Keratinocyte (primary cell): ENCODE results near the gene DTX3L. TPM values are rescaled to one million over a fixed set of nuclear protein-coding genes. Genes with fewer than 3 reads are reported as not detected.

Source experiments
- DNase-seq: peaks from one replicate; pipeline ENCODE4 v3.0.0-alpha.2; 2011; ENCODE audit warnings: low read depth, missing footprints, low spot score
- FAIRE-seq: peaks from 2 replicates; lab custom pipeline; 2011; peaks lifted over from hg19 to GRCh38; lab: Jason Lieb, UNC
- H2AFZ ChIP-seq: 2 replicates; pipeline ENCODE4 v1.6.0; 2012; ENCODE audit warnings: low read length, control low read depth, inconsistent platforms; ENCODE audit not compliant: control insufficient read depth
- H3K27ac ChIP-seq: 2 replicates; pipeline ENCODE4 v1.5.1; 2011; ENCODE audit warnings: low read length; ENCODE audit not compliant: control insufficient read depth, insufficient read depth
- H3K27me3 ChIP-seq: 3 replicates; pipeline ENCODE4 v1.6.0; 2011; ENCODE audit warnings: low read length; ENCODE audit not compliant: control insufficient read depth, insufficient read depth; ENCODE audit errors: extremely low read depth
- H3K36me3 ChIP-seq, 2 experiments: 2 replicates in 1 of 2; 3 replicates in 1 of 2; pipeline ENCODE4 v1.5.1; 2011; ENCODE audit warnings: low read length in 2 of 2, mild to moderate bottlenecking in 1 of 2; ENCODE audit not compliant: control insufficient read depth in 2 of 2, insufficient read depth in 2 of 2; ENCODE audit errors: extremely low read depth in 1 of 2
- H3K4me1 ChIP-seq: 3 replicates; pipeline ENCODE4 v1.5.1; 2011; ENCODE audit warnings: low read length; ENCODE audit not compliant: control insufficient read depth, insufficient read depth; ENCODE audit errors: extremely low read depth
- H3K4me2 ChIP-seq: 3 replicates; pipeline ENCODE4 v1.6.0; 2011; ENCODE audit warnings: low read depth, low read length; ENCODE audit not compliant: control insufficient read depth, insufficient read depth; ENCODE audit errors: extremely low read depth
- H3K4me3 ChIP-seq, 3 experiments: fragments of 200-600 bp in 1 of 3; sonication (generic) in 1 of 3; 2 replicates in 2 of 3; 3 replicates in 1 of 3; pipeline ENCODE4 v1.5.1; 2011 to 2016; ENCODE audit warnings: low read length in 3 of 3, mild to moderate bottlenecking in 3 of 3, control low read depth in 2 of 3, inconsistent platforms in 1 of 3, low read depth in 1 of 3, mixed read lengths in 1 of 3, mixed run types in 1 of 3, moderate library complexity in 1 of 3; ENCODE audit not compliant: control insufficient read depth in 2 of 3, insufficient read depth in 2 of 3; ENCODE audit errors: extremely low read depth in 1 of 3
- H3K79me2 ChIP-seq: 2 replicates; pipeline ENCODE4 v1.6.0; 2012; ENCODE audit warnings: low read length; ENCODE audit not compliant: control insufficient read depth, insufficient read depth
- H3K9ac ChIP-seq: 3 replicates; pipeline ENCODE4 v1.6.0; 2011; ENCODE audit warnings: low read length; ENCODE audit not compliant: control insufficient read depth, insufficient read depth; ENCODE audit errors: extremely low read depth
- H3K9me1 ChIP-seq: 3 replicates; pipeline ENCODE4 v1.6.0; 2011; ENCODE audit warnings: low read length; ENCODE audit not compliant: control insufficient read depth, insufficient read depth; ENCODE audit errors: extremely low read depth
- H3K9me3 ChIP-seq: 2 replicates; pipeline ENCODE4 v1.5.1; 2012; ENCODE audit warnings: low read depth, low read length; ENCODE audit not compliant: control insufficient read depth
- H4K20me1 ChIP-seq: 3 replicates; pipeline ENCODE4 v1.6.0; 2011; ENCODE audit warnings: low read length; ENCODE audit not compliant: control insufficient read depth, insufficient read depth; ENCODE audit errors: extremely low read depth
- CTCF ChIP-seq, 3 experiments: IDR thresholded peaks in 1 of 3; conservative IDR thresholded peaks in 1 of 3; optimal IDR thresholded peaks in 1 of 3; 2 replicates in 2 of 3; 3 replicates in 1 of 3; pipeline versions ENCODE3 to v1.5.1; 2011; ENCODE audit warnings: low read length in 3 of 3, mild to moderate bottlenecking in 3 of 3, moderate library complexity in 2 of 3, control low read depth in 1 of 3, inconsistent platforms in 1 of 3; ENCODE audit not compliant: insufficient read depth in 2 of 3; ENCODE audit errors: extremely low read depth in 1 of 3
- EZH2 ChIP-seq: IDR thresholded peaks from one replicate; pipeline ENCODE4 v1.6.1; 2012; ENCODE audit warnings: inconsistent platforms, mild to moderate bottlenecking, low read length, moderate library complexity
- dilution Hi-C: fragments of 300-500 bp; cut with MboI; formaldehyde crosslinking; loops from one replicate; pipeline ENCODE4 v1.7.0; 2020; ENCODE audit warnings: low sequenced_read_pairs; ENCODE audit not compliant: extremely low pct_ligation_motif_present
- polyA plus RNA-seq, 5 experiments: library from polyadenylated mRNA; depleted of rRNA in 3 of 5; stranded (reverse) in 3 of 5; stranded (forward) in 1 of 5; unstranded in 1 of 5; fragments of >200 nt; gene quantifications; 1 replicate in 1 of 5; 2 replicates in 3 of 5; 3 replicates in 1 of 5; pipeline versions ENCODE4 v1.2.1 to v1.2.3, GENCODE V29; 2011 to 2012; ENCODE audit warnings: missing spikeins in 2 of 5, low read depth in 1 of 5, low replicate concordance in 1 of 5

The DTX3L gene
- polyA plus RNA-seq, 1 donor (not counting 4 experiments of a cell fraction or from before 2014, with no cell fraction given) = 13.6 TPM

GRCh38 chr3:122559906-122560305 lies 4.2 kb upstream of the DTX3L start:
- H3K4me2 ChIP-seq = no peak overlapping the region
- no peaks in the 10 kb centered on the region for H3K27me3 ChIP-seq
- H3K79me2 ChIP-seq = peaks cover 17% of the 10 kb centered on the region
- H3K36me3 ChIP-seq = peaks cover 0 to 21% of the 10 kb centered on the region in 2 experiments
- no peaks in the 10 kb centered on the region for H3K9me1 ChIP-seq
- no peak overlapping the region for H3K27ac ChIP-seq
- no peaks in the 10 kb centered on the region for H4K20me1 ChIP-seq
- no peak for DNase-seq
- no peaks in the 10 kb centered on the region for H3K9me3 ChIP-seq
- H3K9ac ChIP-seq = no peak overlapping the region
- TF ChIP-seq EZH2 = no peak
- TF ChIP-seq CTCF (optimal IDR thresholded peaks at IDR 0.05 in 1 of 3, IDR thresholded peaks at IDR 0.05 in 1 of 3, conservative IDR thresholded peaks at IDR 0.05 in 1 of 3; ENCODE audit: extremely low read depth in 1 of 3, insufficient read depth in 2 of 3, low read length in 3 of 3) = no peak
- H3K4me1 ChIP-seq = peaks cover 13% of the 10 kb centered on the region
- no peak overlapping the region for H2AFZ ChIP-seq
- dilution Hi-C loops = no loop called here
- H3K4me3 ChIP-seq = no peak overlapping the region
- FAIRE-seq = no peak

- TF ChIP-seq CTCF (optimal IDR thresholded peaks at IDR 0.05 in 1 of 3, IDR thresholded peaks at IDR 0.05 in 1 of 3, conservative IDR thresholded peaks at IDR 0.05 in 1 of 3; ENCODE audit: extremely low read depth in 1 of 3, insufficient read depth in 2 of 3, low read length in 3 of 3) (peak; percentile 48 to 67 (median 59)), EZH2 (no peak)
- Histone ChIP-seq H3K9ac (no peak overlapping the region), H3K4me3 (no peak overlapping the region), H3K27me3 (no peaks in the 10 kb centered on the region), H2AFZ (no peak overlapping the region), H3K4me2 (no peak overlapping the region), H4K20me1 (no peaks in the 10 kb centered on the region), H3K36me3 (peaks cover 0 to 18% of the 10 kb centered on the region in 2 experiments), H3K9me3 (no peaks in the 10 kb centered on the region), H3K79me2 (peaks cover 21% of the 10 kb centered on the region), H3K9me1 (no peaks in the 10 kb centered on the region), H3K27ac (no peak overlapping the region), H3K4me1 (peaks cover 9% of the 10 kb centered on the region)
- FAIRE-seq (peak; percentile 63), DNase-seq (peak; percentile 15)
- dilution Hi-C loops = no loop called here
These were observed 3.5 kb upstream of the DTX3L start for GRCh38 chr3:122560680-122561079.
